Measurements from ENCODE around the gene ZNF19.

Gene ZNF19

DNA sequence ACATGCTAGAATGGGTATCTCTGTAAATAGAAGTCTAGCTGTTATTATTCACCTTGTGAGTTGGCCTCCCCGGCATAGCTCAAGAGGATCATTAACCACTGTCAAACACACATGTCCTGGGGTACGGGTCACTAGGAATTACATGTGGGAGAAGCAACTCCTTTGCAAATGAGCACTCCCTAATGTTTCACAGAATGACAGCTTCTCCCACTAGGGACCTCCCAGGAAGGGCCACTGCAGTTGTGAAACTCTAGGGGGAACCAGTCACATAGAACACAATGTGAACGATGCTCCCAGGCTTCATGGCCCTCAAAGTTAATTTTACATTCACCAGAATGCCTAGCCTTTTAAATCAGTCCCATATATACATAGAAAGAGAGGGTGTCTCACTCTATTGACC lies 12.4 kb upstream of the ZNF19 start:
- H3K4me3 Mint-ChIP-seq = no peak overlapping the region
- DNase-seq (ENCODE audit: low spot score in 2 of 2) (no peak), ATAC-seq (no peak)
- H3K27ac Mint-ChIP-seq = no peak overlapping the region
- no peaks in the 10 kb centered on the region for H3K36me3 Mint-ChIP-seq
- no peaks in the 10 kb centered on the region for H3K9me3 Mint-ChIP-seq
- H3K4me1 Mint-ChIP-seq = no peaks in the 10 kb centered on the region

DNA sequence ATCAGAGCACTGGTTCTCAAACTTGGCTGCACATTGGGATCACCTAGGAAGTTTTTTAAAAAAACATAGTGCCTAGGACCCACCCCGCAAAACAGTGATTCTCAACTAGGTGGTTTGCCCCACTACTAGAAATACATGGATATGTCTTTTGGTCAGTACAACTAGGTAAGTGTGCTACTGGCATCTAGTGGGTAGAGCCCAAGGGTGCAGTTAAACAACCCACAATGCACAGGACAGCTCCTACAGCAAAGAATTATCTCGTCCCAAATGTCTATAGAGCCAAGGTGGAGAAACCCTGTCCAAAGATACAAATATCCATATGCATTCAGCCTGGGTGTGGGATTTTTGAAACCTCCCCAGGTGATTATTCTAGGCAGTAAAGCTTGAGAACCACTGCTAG lies 11.8 kb upstream of the ZNF19 start:
- H3K36me3 Mint-ChIP-seq = no peaks in the 10 kb centered on the region
- H3K9me3 Mint-ChIP-seq = no peaks in the 10 kb centered on the region
- no peak overlapping the region for H3K27ac Mint-ChIP-seq
- DNase-seq (ENCODE audit: low spot score in 2 of 2) (no peak), ATAC-seq (no peak)
- H3K4me1 Mint-ChIP-seq = no peaks in the 10 kb centered on the region
- H3K4me3 Mint-ChIP-seq = no peak overlapping the region

DNA sequence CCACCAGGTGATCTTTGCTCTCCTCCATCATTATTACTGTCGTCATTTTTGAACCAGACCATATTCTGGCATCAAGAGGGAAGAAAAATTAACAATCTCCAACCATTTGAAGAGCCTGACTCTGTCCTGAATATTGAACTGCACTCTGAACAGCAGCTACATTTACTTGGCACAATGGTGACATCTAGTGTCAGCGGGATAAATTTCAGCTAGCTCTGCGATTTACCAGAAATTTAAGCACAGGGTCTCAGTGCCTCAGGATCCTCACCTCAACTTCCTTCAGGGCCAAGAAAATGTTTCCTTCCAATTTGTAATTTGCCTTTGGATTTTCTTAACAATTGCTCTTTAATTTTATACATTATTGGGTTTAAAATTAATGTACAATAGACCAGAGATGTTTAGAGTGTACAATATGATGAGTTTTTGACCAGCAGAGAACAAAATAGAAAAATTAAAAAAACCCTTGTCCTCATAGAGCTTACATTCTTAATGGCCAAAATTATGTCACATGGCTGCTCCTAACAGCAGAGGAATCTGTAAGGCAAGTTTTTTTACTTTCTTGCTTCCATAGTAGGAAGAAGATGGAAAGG lies 10.7 kb upstream of the ZNF19 start:
- peak; percentile 70 for ATAC-seq
- Mint-ChIP-seq H3K36me3 (no peaks in the 10 kb centered on the region), H3K4me3 (no peak overlapping the region)

DNA sequence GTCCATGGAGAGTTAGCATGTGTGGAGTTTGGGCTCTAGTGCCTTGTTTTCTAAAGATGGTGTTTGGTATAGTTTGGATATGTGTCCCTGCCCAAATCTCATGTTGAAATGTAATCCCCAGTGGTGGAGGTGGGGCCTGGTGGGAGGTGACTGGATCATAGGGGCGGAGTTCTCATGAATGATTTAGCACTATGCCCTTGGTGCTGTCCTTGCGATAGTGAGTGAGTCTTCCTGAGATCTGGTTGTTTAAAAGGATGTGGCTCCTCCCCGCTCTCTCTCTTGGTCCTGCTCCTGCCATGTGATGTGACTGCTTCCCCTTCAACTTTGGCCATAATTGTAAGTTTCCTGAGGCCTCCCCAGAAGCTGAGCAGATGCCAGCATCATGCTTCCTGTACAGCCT lies 8.9 kb upstream of the ZNF19 start:
- Mint-ChIP-seq H3K4me1 (no peaks in the 10 kb centered on the region), H3K27ac (no peak overlapping the region), H3K36me3 (no peaks in the 10 kb centered on the region), H3K9me3 (no peaks in the 10 kb centered on the region), H3K4me3 (no peak overlapping the region)
- DNase-seq (ENCODE audit: low spot score in 2 of 2) (no peak), ATAC-seq (no peak)

More for the DNA sequence above, 10.7 kb upstream of the ZNF19 start:
- no peaks in the 10 kb centered on the region for H3K4me1 Mint-ChIP-seq
- H3K27ac Mint-ChIP-seq = no peak overlapping the region
- peak; percentile 37 to 63 for DNase-seq (ENCODE audit: low spot score in 2 of 2)
- no peaks in the 10 kb centered on the region for H3K9me3 Mint-ChIP-seq

DNA sequence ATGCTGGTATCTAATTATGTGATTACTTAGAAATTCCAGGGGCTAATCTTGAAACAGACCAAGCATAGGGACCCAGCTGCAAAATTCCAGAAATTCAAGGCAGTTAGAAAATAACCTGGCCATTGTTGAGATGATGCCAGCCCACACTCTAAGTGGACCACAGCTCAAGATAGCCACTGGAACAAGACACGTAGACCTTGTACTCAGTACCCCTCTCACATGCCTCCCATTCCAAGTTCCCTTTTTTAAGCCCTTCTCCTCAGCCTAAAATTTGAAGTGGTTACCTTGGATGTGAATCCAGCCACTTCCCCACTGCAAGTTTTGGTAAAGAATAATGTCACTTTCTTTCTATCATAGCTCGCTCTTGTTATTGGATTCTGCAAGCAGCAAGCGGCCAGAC lies 4.1 kb upstream of the ZNF19 start:
- no peak overlapping the region for H3K27ac Mint-ChIP-seq
- peaks cover 5% of the 10 kb centered on the region for H3K4me1 Mint-ChIP-seq
- H3K9me3 Mint-ChIP-seq = no peaks in the 10 kb centered on the region
- H3K36me3 Mint-ChIP-seq = no peaks in the 10 kb centered on the region
- DNase-seq (ENCODE audit: low spot score in 2 of 2) (no peak), ATAC-seq (no peak)
- no peak overlapping the region for H3K4me3 Mint-ChIP-seq

DNA sequence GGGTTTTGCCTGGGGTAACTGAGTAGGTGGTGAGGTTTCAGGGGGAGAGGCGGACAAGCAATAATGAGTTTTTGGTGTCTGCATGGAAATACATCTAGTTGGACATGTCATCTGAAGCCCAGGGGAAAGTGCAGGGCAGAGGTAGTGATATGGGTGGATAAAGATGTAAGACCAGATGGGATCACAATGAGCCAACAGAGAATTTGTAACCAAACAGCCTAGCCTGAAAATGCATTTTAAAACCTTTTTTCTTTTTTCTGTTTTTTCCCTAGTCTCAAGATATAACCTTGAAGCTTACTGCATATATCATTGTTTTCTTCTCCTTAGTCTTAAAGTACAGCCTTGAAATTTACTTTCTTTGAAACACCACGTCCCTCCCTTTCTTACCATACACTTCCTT lies 3.7 kb upstream of the ZNF19 start:
- ATAC-seq (no peak), DNase-seq (ENCODE audit: low spot score in 2 of 2) (no peak)
- H3K36me3 Mint-ChIP-seq = no peaks in the 10 kb centered on the region
- H3K4me1 Mint-ChIP-seq = peaks cover 5% of the 10 kb centered on the region
- no peak overlapping the region for H3K4me3 Mint-ChIP-seq
- H3K9me3 Mint-ChIP-seq = no peaks in the 10 kb centered on the region
- H3K27ac Mint-ChIP-seq = no peak overlapping the region

DNA sequence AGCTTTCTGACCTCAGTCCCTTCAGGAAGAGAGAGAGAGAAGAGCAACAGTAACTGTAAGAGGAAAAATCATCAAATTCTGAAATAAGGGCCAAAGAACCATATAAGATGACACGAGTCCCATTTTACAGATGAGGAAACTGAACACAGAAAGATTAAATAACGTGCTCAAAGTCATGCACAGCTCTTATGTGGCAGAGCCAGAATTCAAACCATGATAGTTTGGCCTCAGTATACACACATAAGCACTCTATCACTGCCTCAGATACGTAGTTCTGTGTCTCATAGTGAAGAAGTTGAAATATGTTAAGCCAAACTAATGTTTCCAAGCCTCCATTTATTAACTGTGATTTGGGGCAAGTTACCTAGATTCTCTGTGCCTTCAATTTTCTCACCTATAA lies 1.9 kb upstream of the ZNF19 start:
- H3K36me3 Mint-ChIP-seq = no peaks in the 10 kb centered on the region
- no peak overlapping the region for H3K4me3 Mint-ChIP-seq
- H3K9me3 Mint-ChIP-seq = no peaks in the 10 kb centered on the region
- no peak for ATAC-seq
- no peak for DNase-seq (ENCODE audit: low spot score in 2 of 2)
- peaks cover 5% of the 10 kb centered on the region for H3K4me1 Mint-ChIP-seq
- no peak overlapping the region for H3K27ac Mint-ChIP-seq

DNA sequence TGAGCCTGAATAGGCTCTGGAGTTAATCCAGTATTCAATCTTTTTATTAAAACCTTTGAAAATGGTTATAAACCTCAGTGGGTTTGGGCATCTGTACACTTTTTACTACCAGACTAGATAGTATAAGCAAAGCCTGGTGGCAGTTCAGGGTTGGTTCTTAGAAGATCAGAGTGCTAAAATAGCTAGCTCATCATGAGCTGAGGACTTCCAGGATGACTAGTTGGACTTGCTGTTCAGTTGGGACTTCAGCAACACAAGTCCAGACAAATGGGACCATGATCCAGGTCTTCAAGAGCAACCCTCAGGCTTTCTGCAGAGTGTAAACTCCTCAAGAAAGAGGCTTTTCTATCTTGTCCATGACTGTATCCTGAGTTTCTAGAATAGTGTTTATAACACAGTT lies 1.2 kb upstream of the ZNF19 start:
- H3K4me1 Mint-ChIP-seq = peaks cover 5% of the 10 kb centered on the region
- ATAC-seq (no peak), DNase-seq (ENCODE audit: low spot score in 2 of 2) (no peak)
- H3K9me3 Mint-ChIP-seq = no peaks in the 10 kb centered on the region
- H3K27ac Mint-ChIP-seq = no peak overlapping the region
- no peaks in the 10 kb centered on the region for H3K36me3 Mint-ChIP-seq
- H3K4me3 Mint-ChIP-seq = no peak overlapping the region

DNA sequence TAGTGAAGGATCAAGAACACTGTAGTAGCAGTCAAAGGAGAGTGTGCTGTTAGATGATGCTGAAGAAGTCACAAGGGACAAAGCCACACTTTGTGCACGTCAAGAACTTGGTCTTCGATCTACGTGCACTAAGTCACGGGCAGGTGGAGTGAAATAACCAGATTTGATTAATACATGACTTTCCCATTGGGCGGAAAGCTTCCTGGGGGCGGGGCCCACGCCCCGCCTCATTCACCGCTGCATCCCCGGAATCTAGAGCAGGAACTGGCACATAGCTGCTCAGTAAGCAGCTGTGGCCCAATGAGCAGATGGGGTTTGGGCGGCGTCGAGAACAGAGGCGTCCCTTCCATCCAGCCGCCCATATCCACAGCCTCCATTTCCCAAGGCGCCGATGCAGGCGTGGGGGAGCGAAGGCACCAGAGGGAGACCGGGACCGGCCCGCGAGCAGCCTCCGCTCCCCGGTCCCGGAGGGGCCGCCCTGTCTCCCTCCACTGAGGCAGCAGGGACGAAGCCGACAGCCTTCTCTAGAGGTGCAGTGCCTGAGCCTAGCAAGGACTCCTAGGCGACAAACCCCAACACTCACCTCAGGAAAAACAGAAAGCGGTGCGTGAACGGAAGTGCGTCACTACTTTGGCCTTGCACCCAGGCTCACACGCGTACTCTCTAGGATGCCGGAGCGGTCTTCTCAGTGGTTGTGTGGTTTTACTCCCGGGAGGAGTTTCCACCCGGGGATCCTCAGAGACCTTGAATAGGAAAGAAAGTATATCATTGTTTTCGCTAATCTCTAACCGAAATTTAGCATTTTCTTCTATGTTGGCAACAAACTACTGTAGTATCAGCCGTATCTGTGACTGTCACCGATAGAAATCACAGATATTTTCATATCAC lies 4.9 kb downstream of the ZNF19 start:
- DNase-seq (ENCODE audit: low spot score in 2 of 2) (peak; percentile 57 to 86), ATAC-seq (peak; percentile 92)
- Mint-ChIP-seq H3K4me1 (peaks cover 31% of the 10 kb centered on the region), H3K4me3 (peak overlapping the region; percentile 72), H3K9me3 (no peaks in the 10 kb centered on the region), H3K36me3 (peaks cover 14% of the 10 kb centered on the region), H3K27ac (peak overlapping the region; percentile 85)

DNA sequence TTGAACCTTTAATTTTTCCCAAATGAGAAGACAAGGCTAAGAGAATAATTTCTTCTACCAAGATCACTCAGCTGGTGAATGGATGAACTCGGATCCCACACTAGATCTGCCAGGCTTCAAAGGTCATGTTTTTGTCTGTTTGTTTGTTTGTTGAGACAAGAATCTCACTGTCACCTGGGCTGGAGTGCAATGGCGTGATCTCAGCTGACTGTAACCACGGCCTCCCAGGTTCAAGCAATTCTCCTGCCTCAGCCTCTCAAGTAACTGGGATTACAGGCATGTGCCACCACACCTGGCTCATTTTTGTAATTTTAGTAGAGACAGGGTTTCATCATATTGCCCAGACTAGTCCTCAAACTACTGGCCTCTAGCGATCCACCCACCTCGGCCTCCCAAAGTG lies 6.6 kb downstream of the ZNF19 start:
- Mint-ChIP-seq H3K9me3 (no peaks in the 10 kb centered on the region), H3K4me3 (no peak overlapping the region), H3K4me1 (peaks cover 31% of the 10 kb centered on the region), H3K36me3 (peaks cover 26% of the 10 kb centered on the region), H3K27ac (no peak overlapping the region)
- ATAC-seq (no peak), DNase-seq (ENCODE audit: low spot score in 2 of 2) (no peak)

DNA sequence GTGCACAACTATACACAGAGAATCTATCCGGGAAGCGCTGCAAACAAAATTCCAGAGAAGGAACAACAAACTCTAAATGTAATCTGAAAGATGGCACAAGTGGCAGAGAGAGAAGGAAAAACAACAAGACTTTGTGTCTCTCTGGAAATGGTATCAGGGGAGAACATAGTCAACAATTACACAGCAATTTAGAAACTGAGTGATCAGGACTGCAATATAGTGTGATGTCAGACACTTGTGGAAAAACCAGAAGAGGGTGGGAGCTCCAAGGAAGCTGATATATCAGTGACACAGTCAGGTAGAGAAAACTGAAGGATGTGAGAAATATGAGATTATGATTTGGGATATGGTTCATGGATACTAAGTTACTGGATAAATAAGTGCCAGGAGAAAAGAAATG lies 8.2 kb downstream of the ZNF19 start:
- Mint-ChIP-seq H3K4me1 (peaks cover 31% of the 10 kb centered on the region), H3K36me3 (peaks cover 37% of the 10 kb centered on the region), H3K9me3 (no peaks in the 10 kb centered on the region), H3K27ac (peak overlapping the region; percentile 48), H3K4me3 (no peak overlapping the region)
- DNase-seq (ENCODE audit: low spot score in 2 of 2) (no peak), ATAC-seq (no peak)

DNA sequence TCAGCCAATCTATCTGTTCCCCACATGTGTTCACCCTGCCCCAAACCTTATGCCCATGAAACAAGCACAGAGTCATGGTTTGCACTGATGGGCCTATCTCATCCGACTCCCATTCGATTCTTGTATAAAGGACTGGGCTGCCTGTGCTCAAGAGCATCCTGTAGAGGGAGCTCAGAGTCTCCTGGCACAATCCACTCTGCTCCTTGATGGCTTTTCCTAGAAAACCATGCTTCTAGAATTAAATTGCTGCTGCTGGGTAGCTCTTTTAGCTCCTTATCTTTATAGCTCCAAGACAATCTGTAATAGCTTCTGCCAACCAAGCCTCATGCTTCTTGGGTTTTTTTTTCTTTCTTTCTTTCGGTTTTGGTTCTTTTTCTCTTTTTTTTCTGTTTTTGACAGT lies 9.7 kb downstream of the ZNF19 start:
- Mint-ChIP-seq H3K4me3 (no peak overlapping the region), H3K27ac (peak overlapping the region; percentile 48), H3K36me3 (peaks cover 37% of the 10 kb centered on the region), H3K4me1 (peaks cover 31% of the 10 kb centered on the region), H3K9me3 (no peaks in the 10 kb centered on the region)
- ATAC-seq = no peak
- no peak for DNase-seq (ENCODE audit: low spot score in 2 of 2)

DNA sequence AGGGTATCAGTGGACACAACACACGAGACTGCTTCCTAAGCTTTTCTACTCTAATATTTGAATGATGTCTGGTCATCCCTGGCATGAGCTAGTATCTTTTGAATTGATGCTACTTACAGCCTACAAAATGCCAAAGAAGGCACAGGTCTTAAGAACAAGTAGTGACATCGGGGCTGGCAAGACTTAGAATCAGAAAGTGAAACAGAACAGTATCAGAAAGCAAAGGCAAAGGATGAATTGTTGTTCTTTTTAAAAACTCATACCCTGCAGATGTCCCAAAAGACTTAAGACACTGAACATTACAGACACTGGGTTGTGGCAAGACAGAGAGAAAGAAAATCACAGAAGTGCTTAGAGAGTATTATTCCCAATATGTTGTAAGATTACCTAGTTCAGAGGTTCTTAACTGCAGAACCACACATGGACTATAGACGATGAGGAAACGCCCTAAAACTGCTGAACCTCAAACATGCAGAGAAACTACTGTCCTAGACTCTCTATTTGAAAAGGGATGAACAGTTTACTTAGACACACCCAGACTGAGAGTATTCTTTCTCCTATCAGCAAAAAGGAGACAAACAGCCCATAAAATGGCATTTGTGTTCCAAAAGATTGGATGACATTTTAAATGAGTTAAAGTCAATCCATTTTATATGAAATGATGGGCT lies 12.5 kb downstream of the ZNF19 start:
- H3K27ac Mint-ChIP-seq = no peak overlapping the region

DNA sequence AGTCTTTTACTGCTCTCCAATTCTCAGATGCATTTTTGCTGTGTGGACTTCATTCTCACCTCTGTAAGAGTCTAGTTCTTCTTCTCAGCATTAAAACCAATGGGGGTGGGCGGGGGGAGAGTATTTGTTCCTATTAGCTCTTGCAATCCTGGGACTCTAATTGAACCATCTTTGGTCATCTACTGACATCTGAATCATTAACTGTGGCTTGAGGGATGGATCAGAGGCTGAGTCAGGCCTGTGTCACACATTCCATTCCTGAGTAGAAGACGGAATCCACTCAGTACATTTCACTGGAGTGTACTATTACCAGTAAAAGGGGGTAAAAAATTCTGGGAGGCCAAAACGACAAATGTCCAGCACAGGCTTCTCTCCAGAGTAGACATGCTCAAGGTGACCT lies 14.3 kb downstream of the ZNF19 start:
- ATAC-seq (no peak), DNase-seq (ENCODE audit: low spot score in 2 of 2) (no peak)
- peaks cover 27% of the 10 kb centered on the region for H3K36me3 Mint-ChIP-seq
- H3K27ac Mint-ChIP-seq = no peak overlapping the region
- H3K4me1 Mint-ChIP-seq = peaks cover 5% of the 10 kb centered on the region
- no peaks in the 10 kb centered on the region for H3K9me3 Mint-ChIP-seq
- H3K4me3 Mint-ChIP-seq = no peak overlapping the region

More for the DNA sequence above, 12.5 kb downstream of the ZNF19 start:
- H3K4me3 Mint-ChIP-seq = no peak overlapping the region
- DNase-seq (ENCODE audit: low spot score in 2 of 2) (no peak), ATAC-seq (no peak)
- H3K9me3 Mint-ChIP-seq = no peaks in the 10 kb centered on the region
- peaks cover 27% of the 10 kb centered on the region for H3K36me3 Mint-ChIP-seq
- peaks cover 16% of the 10 kb centered on the region for H3K4me1 Mint-ChIP-seq

DNA sequence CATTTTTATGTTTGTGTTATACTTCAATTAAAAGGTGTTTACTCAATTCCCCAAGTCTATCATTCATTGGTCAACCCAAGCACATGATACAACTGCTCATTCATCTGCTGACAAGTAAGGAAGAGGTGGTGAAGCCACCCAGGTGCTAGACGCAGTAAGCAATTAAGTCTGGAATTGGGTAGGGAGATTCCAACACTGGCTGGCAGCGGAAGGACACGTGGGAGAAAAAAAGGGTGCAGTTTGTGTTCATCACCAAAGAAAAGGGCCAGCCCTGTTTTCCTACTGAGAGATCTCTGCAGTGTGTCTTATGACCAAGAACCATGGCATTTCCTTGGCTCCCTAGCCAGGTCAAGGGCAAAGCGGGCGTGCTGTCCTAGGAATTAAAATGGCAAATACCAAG lies 15.2 kb downstream of the ZNF19 start:
- H3K36me3 Mint-ChIP-seq = peaks cover 27% of the 10 kb centered on the region
- ATAC-seq (no peak), DNase-seq (ENCODE audit: low spot score in 2 of 2) (no peak)
- H3K4me1 Mint-ChIP-seq = no peaks in the 10 kb centered on the region
- no peaks in the 10 kb centered on the region for H3K9me3 Mint-ChIP-seq
- no peak overlapping the region for H3K27ac Mint-ChIP-seq
- no peak overlapping the region for H3K4me3 Mint-ChIP-seq

DNA sequence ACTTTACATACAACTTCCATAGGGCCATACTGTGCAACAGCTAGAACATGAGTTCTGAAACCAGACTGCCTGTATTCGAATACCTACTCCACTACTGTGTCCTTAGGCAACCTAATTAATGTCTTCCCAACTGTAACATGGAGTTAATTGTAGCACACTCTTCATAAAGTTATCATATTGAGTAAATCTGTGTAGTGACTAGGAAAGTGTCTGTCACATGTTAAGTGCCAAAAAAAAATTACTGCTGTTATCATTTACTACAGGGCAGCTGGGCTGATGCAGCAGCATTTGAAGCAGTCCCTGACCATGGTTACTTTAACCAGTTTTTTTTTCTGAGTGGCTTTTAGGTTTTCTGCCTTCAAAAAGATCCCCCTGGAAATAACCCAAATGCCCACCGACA lies 16.2 kb downstream of the ZNF19 start:
- no peaks in the 10 kb centered on the region for H3K9me3 Mint-ChIP-seq
- no peaks in the 10 kb centered on the region for H3K4me1 Mint-ChIP-seq
- H3K27ac Mint-ChIP-seq = no peak overlapping the region
- H3K4me3 Mint-ChIP-seq = no peak overlapping the region
- peaks cover 18% of the 10 kb centered on the region for H3K36me3 Mint-ChIP-seq
- ATAC-seq (no peak), DNase-seq (ENCODE audit: low spot score in 2 of 2) (no peak)

Measured in stimulated activated effector memory CD8-positive, alpha-beta T cell treated with anti-CD3 and anti-CD28 coated beads, Interleukin-12 subunit alpha, Interleukin-12 subunit beta, amount 100 ng/mL, for 72 hours (primary cell).